Neutrophil (primary cell): ENCODE data around the gene PPP1R3F.

Source experiments
- H3K27ac ChIP-seq: fragments of 200-600 bp; sonication (generic); 2 replicates; pipeline ENCODE4 v1.5.1; 2016; ENCODE audit warnings: mild to moderate bottlenecking, moderate library complexity
- H3K27me3 ChIP-seq: fragments of 200-600 bp; sonication (generic); 2 replicates; pipeline ENCODE4 v1.6.0; 2016; ENCODE audit warnings: mild to moderate bottlenecking
- H3K36me3 ChIP-seq: fragments of 200-600 bp; sonication (generic); 2 replicates; pipeline ENCODE4 v1.5.1; 2017
- H3K4me1 ChIP-seq, 2 experiments: fragments of 200-600 bp in 1 of 2; sonication (generic) in 1 of 2; 1 replicate in 1 of 2; 2 replicates in 1 of 2; pipeline versions ENCODE4 v1.5.1 to v1.6.1; 2013 to 2016; ENCODE audit warnings: low read depth in 1 of 2, low read length in 1 of 2, mild to moderate bottlenecking in 1 of 2, moderate library complexity in 1 of 2; ENCODE audit not compliant: control insufficient read depth in 1 of 2, insufficient read depth in 1 of 2
- H3K4me3 ChIP-seq, 2 experiments: fragments of 200-600 bp in 1 of 2; sonication (generic) in 1 of 2; 1 replicate in 1 of 2; 2 replicates in 1 of 2; pipeline ENCODE4 v1.5.1; 2013 to 2016; ENCODE audit warnings: low read depth in 1 of 2, low read length in 1 of 2, mild to moderate bottlenecking in 1 of 2, moderate library complexity in 1 of 2
- H3K9me3 ChIP-seq: fragments of 200-600 bp; sonication (generic); 2 replicates; pipeline ENCODE4 v1.5.1; 2016
- TF ChIP-seq, protein P1 (sequence below): fragments of 200-600 bp; sonication (generic); IDR thresholded peaks from 2 replicates; pipeline ENCODE4 v1.5.1; 2016; ENCODE audit warnings: antibody characterized with exemption

The PPP1R3F gene

DNA sequence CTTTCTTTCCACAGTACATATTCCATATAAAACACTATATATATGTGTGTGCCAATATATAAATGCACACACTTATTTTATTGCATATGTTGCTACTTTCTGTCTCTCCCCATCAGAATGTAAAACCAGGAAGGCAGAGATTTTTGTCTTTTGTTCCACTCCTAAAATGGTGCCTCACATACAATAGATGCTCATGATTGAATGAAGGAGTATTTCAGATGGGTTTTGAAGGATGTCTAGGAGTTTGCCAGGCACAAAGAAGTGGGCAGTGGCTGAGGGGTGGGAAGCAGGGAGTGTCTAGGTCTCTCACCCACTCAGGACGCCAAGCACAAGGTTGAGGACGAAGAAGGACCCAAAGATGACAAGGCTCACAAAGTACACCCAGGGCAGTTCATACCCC lies 41.9 kb upstream of the PPP1R3F start:
- H3K27me3 ChIP-seq, result no peaks in the 10 kb centered on the region
- no peak overlapping the region for H3K27ac ChIP-seq
- H3K9me3 ChIP-seq, result no peaks in the 10 kb centered on the region
- no peak overlapping the region for H3K4me3 ChIP-seq
- TF ChIP-seq, protein P1, sequence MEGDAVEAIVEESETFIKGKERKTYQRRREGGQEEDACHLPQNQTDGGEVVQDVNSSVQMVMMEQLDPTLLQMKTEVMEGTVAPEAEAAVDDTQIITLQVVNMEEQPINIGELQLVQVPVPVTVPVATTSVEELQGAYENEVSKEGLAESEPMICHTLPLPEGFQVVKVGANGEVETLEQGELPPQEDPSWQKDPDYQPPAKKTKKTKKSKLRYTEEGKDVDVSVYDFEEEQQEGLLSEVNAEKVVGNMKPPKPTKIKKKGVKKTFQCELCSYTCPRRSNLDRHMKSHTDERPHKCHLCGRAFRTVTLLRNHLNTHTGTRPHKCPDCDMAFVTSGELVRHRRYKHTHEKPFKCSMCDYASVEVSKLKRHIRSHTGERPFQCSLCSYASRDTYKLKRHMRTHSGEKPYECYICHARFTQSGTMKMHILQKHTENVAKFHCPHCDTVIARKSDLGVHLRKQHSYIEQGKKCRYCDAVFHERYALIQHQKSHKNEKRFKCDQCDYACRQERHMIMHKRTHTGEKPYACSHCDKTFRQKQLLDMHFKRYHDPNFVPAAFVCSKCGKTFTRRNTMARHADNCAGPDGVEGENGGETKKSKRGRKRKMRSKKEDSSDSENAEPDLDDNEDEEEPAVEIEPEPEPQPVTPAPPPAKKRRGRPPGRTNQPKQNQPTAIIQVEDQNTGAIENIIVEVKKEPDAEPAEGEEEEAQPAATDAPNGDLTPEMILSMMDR, result no peak
- peaks cover 5 to 9% of the 10 kb centered on the region in 2 experiments for H3K4me1 ChIP-seq
- no peaks in the 10 kb centered on the region for H3K36me3 ChIP-seq

DNA sequence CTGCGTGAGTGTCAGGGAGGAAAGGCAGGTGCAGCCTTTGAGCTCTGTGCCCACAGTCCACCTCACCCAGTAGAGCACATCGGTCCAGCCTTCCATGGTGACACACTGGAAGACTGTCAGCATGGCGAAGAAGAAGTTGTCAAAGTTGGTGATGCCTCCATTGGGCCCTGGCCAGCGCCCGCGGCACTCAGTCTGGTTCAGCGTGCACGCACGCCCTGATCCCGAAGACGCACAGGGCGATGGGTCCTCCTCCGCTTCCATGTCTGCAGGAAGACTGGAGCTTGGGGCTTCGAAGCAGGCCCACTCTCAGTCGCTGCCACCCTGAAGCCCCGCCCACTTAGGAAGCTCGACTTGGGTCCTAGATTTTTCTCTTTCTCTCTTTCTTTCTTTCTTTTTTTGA lies 41.4 kb upstream of the PPP1R3F start:
- H3K36me3 ChIP-seq, result no peaks in the 10 kb centered on the region
- no peak overlapping the region for H3K27ac ChIP-seq
- no peaks in the 10 kb centered on the region for H3K9me3 ChIP-seq
- H3K4me3 ChIP-seq, result no peak overlapping the region
- TF ChIP-seq, protein P1, result no peak
- no peaks in the 10 kb centered on the region for H3K27me3 ChIP-seq
- peaks cover 5 to 9% of the 10 kb centered on the region in 2 experiments for H3K4me1 ChIP-seq

DNA sequence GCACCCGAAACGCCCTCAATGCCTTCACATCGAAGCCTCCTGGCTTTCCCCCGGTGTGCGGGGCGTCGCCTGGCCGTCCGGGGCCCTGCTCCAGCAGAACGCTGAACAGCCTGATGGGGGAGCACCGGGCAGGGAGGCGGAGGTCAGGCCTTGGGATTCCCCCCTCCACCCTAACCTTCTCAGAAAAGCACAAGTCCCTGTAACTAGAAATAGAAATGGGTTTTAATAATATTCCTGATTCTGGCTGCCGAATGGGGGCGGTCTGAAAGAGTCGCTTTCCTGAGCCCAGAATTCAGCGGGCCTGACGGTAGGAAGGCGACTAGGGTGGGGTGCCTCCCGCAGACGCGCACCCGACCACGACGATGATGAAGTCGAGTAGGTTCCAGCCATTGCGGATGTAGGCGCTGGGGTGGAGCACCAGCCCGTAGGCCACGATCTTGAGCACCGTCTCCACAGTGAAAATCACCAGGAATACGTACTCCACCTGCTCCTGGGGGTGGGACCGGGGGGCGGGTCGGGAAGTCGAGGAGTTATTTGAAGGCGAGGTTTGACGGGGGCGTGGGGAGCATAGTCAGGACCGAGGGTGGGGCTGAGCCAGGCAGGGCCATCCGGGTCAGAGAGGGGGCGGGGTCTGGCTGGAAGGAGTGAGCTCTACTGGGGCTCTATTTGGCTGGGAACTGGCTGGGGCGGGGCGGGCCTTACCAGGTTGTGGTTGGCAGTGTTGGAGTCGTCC lies 38.9 kb upstream of the PPP1R3F start:
- Histone ChIP-seq H3K27me3 (no peaks in the 10 kb centered on the region), H3K4me3 (peak overlapping the region; percentile 60 to 61)

GRCh38 chrX:49231333-49232000 lies 38.1 kb upstream of the PPP1R3F start:
- TF ChIP-seq, protein P1, result no peak
- Histone ChIP-seq H3K4me3 (peak overlapping the region; percentile 60 to 61), H3K9me3 (no peaks in the 10 kb centered on the region), H3K27me3 (no peaks in the 10 kb centered on the region), H3K27ac (peak overlapping the region; percentile 60), H3K36me3 (no peaks in the 10 kb centered on the region), H3K4me1 (peaks cover 17 to 23% of the 10 kb centered on the region in 2 experiments)

More for the DNA sequence above, 38.9 kb upstream of the PPP1R3F start:
- TF ChIP-seq, protein P1, result no peak
- H3K4me1 ChIP-seq, result peaks cover 9 to 15% of the 10 kb centered on the region in 2 experiments
- H3K27ac ChIP-seq, result peak overlapping the region; percentile 60
- H3K9me3 ChIP-seq, result no peaks in the 10 kb centered on the region
- no peaks in the 10 kb centered on the region for H3K36me3 ChIP-seq

DNA sequence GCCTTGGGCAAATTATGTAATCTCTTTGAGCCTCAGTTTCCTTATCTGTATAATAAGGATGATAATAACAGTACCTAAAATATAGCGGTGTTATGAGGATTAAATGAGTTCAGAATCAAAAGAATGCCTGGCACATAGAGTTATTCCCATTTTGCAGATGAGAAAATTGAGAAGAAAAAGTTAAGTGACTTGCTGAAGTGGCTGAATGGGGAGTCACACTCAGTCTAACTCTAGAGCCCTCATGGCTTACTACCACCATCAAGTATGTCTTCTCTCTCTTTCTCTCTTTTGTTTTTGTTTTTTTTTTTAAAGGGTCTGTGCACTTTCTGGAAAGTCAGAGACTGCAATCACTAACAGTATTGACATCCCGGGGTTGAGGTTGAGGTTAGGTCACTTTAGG lies 37.1 kb upstream of the PPP1R3F start:
- Histone ChIP-seq H3K4me1 (peaks cover 27 to 33% of the 10 kb centered on the region in 2 experiments), H3K27ac (no peak overlapping the region), H3K4me3 (no peak overlapping the region), H3K27me3 (no peaks in the 10 kb centered on the region), H3K36me3 (no peaks in the 10 kb centered on the region), H3K9me3 (no peaks in the 10 kb centered on the region)
- TF ChIP-seq, protein P1, result no peak
